GM23338 (cell line): ENCODE measurements around the gene ZFP14. TPM values are rescaled to one million over a fixed set of nuclear protein-coding genes. Genes with fewer than 3 reads are reported as not detected.

ENCODE experiments used
- ATAC-seq: fragments of 200-7000 bp; cut with Tn5 transposase; 3 replicates; pipeline ENCODE4 v1.9.1; 2020
- DNase-seq: peaks from one replicate; pipeline ENCODE4 v3.0.0-alpha.2; 2015; ENCODE audit warnings: low spot score
- H2AFZ ChIP-seq: fragments of 200-600 bp; sonication (generic); 2 replicates; pipeline ENCODE4 v1.8.0; 2016; ENCODE audit warnings: antibody characterized with exemption, mild to moderate bottlenecking, moderate library complexity
- H3F3A ChIP-seq: fragments of 200-600 bp; sonication (generic); replicated peaks from 2 replicates; pipeline ENCODE4 v1.8.0; 2017; ENCODE audit warnings: antibody characterized with exemption, mixed run types, low read depth
- H3K27ac ChIP-seq: fragments of 200-600 bp; sonication (generic); 2 replicates; pipeline ENCODE4 v1.6.1; 2016; ENCODE audit warnings: low read depth
- H3K27me3 ChIP-seq: fragments of 200-600 bp; sonication (generic); 2 replicates; pipeline ENCODE4 v1.8.0; 2016; ENCODE audit warnings: mild to moderate bottlenecking, mixed run types, moderate library complexity; ENCODE audit not compliant: insufficient read depth
- H3K36me3 ChIP-seq: fragments of 200-600 bp; sonication (generic); 2 replicates; pipeline ENCODE4 v1.8.0; 2016; ENCODE audit warnings: mild to moderate bottlenecking; ENCODE audit not compliant: insufficient read depth
- H3K4me1 ChIP-seq: fragments of 200-600 bp; sonication (generic); 2 replicates; pipeline ENCODE4 v1.8.0; 2016; ENCODE audit warnings: mild to moderate bottlenecking, moderate library complexity; ENCODE audit not compliant: insufficient read depth
- H3K4me2 ChIP-seq: fragments of 200-600 bp; sonication (generic); 2 replicates; pipeline ENCODE4 v1.7.1; 2017; ENCODE audit warnings: mixed run types
- H3K4me3 ChIP-seq: fragments of 200-600 bp; sonication (generic); 2 replicates; pipeline ENCODE4 v1.6.1; 2016; ENCODE audit warnings: mixed run types
- H3K79me2 ChIP-seq: fragments of 200-600 bp; sonication (generic); replicated peaks from 2 replicates; pipeline ENCODE4 v1.8.0; 2017; ENCODE audit warnings: mild to moderate bottlenecking; ENCODE audit not compliant: insufficient read depth
- H3K9me2 ChIP-seq: fragments of 200-600 bp; sonication (generic); 2 replicates; pipeline ENCODE4 v1.8.0; 2017; ENCODE audit not compliant: insufficient read depth
- H4K20me1 ChIP-seq: fragments of 200-600 bp; sonication (generic); replicated peaks from 2 replicates; pipeline ENCODE4 v1.8.0; 2017; ENCODE audit warnings: mild to moderate bottlenecking; ENCODE audit not compliant: insufficient read depth
- H3K27ac Mint-ChIP-seq: 2 replicates; pipeline ENCODE4 v1.8.0; 2020; ENCODE audit warnings: inconsistent platforms, mild to moderate bottlenecking, moderate library complexity, mixed read lengths
- H3K27me3 Mint-ChIP-seq: 3 replicates; pipeline ENCODE4 v1.8.0; 2022; ENCODE audit warnings: low read depth, mild to moderate bottlenecking, moderate library complexity, mixed read lengths, inconsistent platforms; ENCODE audit not compliant: insufficient read depth, poor library complexity
- H3K36me3 Mint-ChIP-seq: 3 replicates; pipeline ENCODE4 v1.8.0; 2021; ENCODE audit warnings: low read depth, mild to moderate bottlenecking, inconsistent platforms, moderate library complexity, mixed read lengths
- H3K4me1 Mint-ChIP-seq: 3 replicates; pipeline ENCODE4 v1.8.0; 2020; ENCODE audit warnings: mild to moderate bottlenecking, inconsistent platforms, mixed read lengths
- H3K4me3 Mint-ChIP-seq: 3 replicates; pipeline ENCODE4 v1.8.0; 2021; ENCODE audit warnings: moderate library complexity, mild to moderate bottlenecking, inconsistent platforms, mixed read lengths
- H3K9me3 Mint-ChIP-seq: 3 replicates; pipeline ENCODE4 v1.8.0; 2020; ENCODE audit warnings: moderate library complexity, mild to moderate bottlenecking, inconsistent platforms, mixed read lengths
- EZH2 ChIP-seq: fragments of 200-600 bp; sonication (generic); IDR thresholded peaks from one replicate; pipeline ENCODE4 v1.8.0; 2017; ENCODE audit warnings: antibody characterized with exemption, mild to moderate bottlenecking, low read depth; ENCODE audit not compliant: unreplicated experiment
- EZH2phosphoT487 ChIP-seq: fragments of 200-600 bp; sonication (generic); IDR thresholded peaks from one replicate; pipeline ENCODE4 v1.8.1; 2018; ENCODE audit warnings: antibody characterized with exemption; ENCODE audit not compliant: unreplicated experiment
- NANOG ChIP-seq: IDR thresholded peaks from 2 replicates; pipeline ENCODE4 v1.6.1; 2016; ENCODE audit warnings: antibody characterized with exemption, borderline replicate concordance
- STAT1 ChIP-seq: IDR thresholded peaks from one replicate; pipeline ENCODE4 v1.6.1; 2016; ENCODE audit warnings: antibody characterized with exemption; ENCODE audit not compliant: unreplicated experiment
- ZNF114 ChIP-seq: fragments of 250-450 bp; sonication (Bioruptor Pico); IDR thresholded peaks from 2 replicates; pipeline ENCODE4 v1.5.0; 2020; ENCODE audit warnings: mild to moderate bottlenecking, moderate library complexity
- ZNF331 ChIP-seq: fragments of 250-450 bp; sonication (Bioruptor Pico); IDR thresholded peaks from 2 replicates; pipeline ENCODE4 v1.5.0; 2020; ENCODE audit warnings: low read depth, mild to moderate bottlenecking, moderate library complexity
- polyA plus RNA-seq: library from polyadenylated mRNA; unstranded; fragments of >200 nt; fragmentation: Nextera tagmentation; extraction: Ambion mirVana; gene quantifications from 2 replicates; pipeline ENCODE4 v1.2.1, GENCODE V29; 2016
- total RNA-seq: library from RNA; depleted of rRNA; stranded (reverse); fragments of >200 nt; shearing (Covaris generic); gene quantifications from 2 replicates; pipeline ENCODE4 v1.2.3, GENCODE V29; 2014
- TF ChIP-seq, protein P1 (sequence below): IDR thresholded peaks from one replicate; pipeline ENCODE4 v1.6.1; 2018; ENCODE audit warnings: antibody characterized with exemption; ENCODE audit not compliant: unreplicated experiment
- TF ChIP-seq, protein P2 (sequence below): IDR thresholded peaks from 2 replicates; pipeline ENCODE4 v1.6.1; 2016; ENCODE audit warnings: antibody characterized with exemption

ZFP14 gene
- total and polyA plus RNA-seq, 2 experiments from 2014 or later = 9.0 to 10.4 TPM

DNA sequence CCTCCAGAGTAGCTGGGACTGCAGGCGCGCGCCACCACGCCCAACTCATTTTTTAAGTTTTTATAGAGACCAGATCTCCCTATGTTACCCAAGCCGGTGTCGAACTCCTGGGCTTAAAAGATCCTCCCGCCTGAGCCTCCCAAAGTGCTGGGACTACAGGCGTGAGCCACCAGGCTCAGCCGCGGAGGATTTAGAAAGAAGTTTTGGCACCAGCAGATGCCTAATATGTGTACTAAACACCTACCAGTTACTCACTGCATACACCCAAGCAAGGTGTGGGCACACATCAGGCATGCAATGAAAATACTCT, 464 bp upstream of the ZFP14 start:
- Mint-ChIP-seq H3K9me3 (no peaks in the 10 kb centered on the region), H3K4me3 (peak overlapping the region; percentile 85), H3K36me3 (no peaks in the 10 kb centered on the region; the same call in 2 of the 3 replicates), H3K27ac (no peak overlapping the region), H3K27me3 (no peaks in the 10 kb centered on the region), H3K4me1 (peaks cover 8% of the 10 kb centered on the region)
- DNase-seq = no peak
- Histone ChIP-seq H3K4me2 (peak overlapping the region; percentile 97), H4K20me1 (peaks cover 19% of the 10 kb centered on the region; the same call in 1 of the 2 replicates), H3K27ac (no peak overlapping the region), H3K4me1 (peaks cover 8% of the 10 kb centered on the region), H3K27me3 (no peaks in the 10 kb centered on the region), H2AFZ (peak overlapping the region; percentile 97), H3K79me2 (peaks cover 27% of the 10 kb centered on the region), H3K9me2 (no peaks in the 10 kb centered on the region), H3K4me3 (peak overlapping the region; percentile 92), H3F3A (0 out of 2 replicates have a peak, but pooled peaks cover 5% of the 10 kb centered on the region), H3K36me3 (no peaks in the 10 kb centered on the region)
- no peak for TF ChIP-seq NANOG
- TF ChIP-seq EZH2phosphoT487 = no peak
- ATAC-seq = no peak

DNA sequence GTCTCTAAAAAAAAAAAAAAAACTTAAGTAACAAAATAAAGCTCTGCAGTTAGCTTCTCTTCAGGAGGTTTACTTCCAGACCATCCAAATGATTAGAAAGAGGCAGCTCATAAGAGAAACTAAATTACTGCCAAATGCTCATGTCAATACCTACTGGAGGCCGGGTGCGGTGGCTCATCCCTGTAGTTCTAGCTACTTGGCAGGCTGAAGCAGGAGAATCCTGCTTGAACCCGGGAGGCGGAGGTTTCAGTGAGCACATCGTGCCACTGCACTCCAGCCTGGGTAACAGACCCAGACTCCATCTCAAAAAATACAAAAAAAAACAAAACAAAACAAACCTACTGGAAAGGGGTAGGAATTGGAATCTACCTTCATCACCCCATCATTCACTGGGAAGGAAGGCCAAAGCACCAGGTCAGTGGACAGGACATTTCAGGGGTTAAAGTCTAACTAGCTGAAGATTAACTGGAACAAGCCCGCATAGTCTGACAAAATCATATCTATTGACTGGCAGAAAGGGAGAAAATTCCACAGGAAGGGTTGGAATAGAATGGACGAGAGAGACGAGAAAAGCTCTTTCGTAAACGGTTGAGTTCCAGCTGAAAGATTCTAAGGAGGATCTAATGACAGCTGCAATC, 1.3 kb downstream of the ZFP14 start:
- ATAC-seq = no peak
- no peak overlapping the region for H3K27ac ChIP-seq

More for the DNA sequence above, 1.3 kb downstream of the ZFP14 start:
- no peak overlapping the region for H3K27ac Mint-ChIP-seq
- H4K20me1 ChIP-seq = peaks cover 19% of the 10 kb centered on the region; the same call in 1 of the 2 replicates
- H3K4me2 ChIP-seq = peak overlapping the region; percentile 97
- H3K9me3 Mint-ChIP-seq = no peaks in the 10 kb centered on the region
- H3F3A ChIP-seq = 0 out of 2 replicates have a peak, but pooled peaks cover 5% of the 10 kb centered on the region
- TF ChIP-seq, protein P1, sequence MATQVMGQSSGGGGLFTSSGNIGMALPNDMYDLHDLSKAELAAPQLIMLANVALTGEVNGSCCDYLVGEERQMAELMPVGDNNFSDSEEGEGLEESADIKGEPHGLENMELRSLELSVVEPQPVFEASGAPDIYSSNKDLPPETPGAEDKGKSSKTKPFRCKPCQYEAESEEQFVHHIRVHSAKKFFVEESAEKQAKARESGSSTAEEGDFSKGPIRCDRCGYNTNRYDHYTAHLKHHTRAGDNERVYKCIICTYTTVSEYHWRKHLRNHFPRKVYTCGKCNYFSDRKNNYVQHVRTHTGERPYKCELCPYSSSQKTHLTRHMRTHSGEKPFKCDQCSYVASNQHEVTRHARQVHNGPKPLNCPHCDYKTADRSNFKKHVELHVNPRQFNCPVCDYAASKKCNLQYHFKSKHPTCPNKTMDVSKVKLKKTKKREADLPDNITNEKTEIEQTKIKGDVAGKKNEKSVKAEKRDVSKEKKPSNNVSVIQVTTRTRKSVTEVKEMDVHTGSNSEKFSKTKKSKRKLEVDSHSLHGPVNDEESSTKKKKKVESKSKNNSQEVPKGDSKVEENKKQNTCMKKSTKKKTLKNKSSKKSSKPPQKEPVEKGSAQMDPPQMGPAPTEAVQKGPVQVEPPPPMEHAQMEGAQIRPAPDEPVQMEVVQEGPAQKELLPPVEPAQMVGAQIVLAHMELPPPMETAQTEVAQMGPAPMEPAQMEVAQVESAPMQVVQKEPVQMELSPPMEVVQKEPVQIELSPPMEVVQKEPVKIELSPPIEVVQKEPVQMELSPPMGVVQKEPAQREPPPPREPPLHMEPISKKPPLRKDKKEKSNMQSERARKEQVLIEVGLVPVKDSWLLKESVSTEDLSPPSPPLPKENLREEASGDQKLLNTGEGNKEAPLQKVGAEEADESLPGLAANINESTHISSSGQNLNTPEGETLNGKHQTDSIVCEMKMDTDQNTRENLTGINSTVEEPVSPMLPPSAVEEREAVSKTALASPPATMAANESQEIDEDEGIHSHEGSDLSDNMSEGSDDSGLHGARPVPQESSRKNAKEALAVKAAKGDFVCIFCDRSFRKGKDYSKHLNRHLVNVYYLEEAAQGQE = no peak
- TF ChIP-seq STAT1 (no peak), ZNF114 (CRISPR knock-in tag) (no peak), EZH2 (no peak), EZH2phosphoT487 (no peak), ZNF331 (CRISPR knock-in tag) (no peak)
- TF ChIP-seq, protein P2, sequence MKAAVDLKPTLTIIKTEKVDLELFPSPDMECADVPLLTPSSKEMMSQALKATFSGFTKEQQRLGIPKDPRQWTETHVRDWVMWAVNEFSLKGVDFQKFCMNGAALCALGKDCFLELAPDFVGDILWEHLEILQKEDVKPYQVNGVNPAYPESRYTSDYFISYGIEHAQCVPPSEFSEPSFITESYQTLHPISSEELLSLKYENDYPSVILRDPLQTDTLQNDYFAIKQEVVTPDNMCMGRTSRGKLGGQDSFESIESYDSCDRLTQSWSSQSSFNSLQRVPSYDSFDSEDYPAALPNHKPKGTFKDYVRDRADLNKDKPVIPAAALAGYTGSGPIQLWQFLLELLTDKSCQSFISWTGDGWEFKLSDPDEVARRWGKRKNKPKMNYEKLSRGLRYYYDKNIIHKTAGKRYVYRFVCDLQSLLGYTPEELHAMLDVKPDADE = no peak
- no peaks in the 10 kb centered on the region; the same call in 2 of the 3 replicates for H3K36me3 Mint-ChIP-seq
- H3K9me2 ChIP-seq = no peaks in the 10 kb centered on the region
- no peaks in the 10 kb centered on the region for H3K27me3 Mint-ChIP-seq
- DNase-seq = no peak
- peaks cover 8% of the 10 kb centered on the region for H3K4me1 Mint-ChIP-seq
- peak overlapping the region; percentile 85 for H3K4me3 Mint-ChIP-seq
- H3K27me3 ChIP-seq = no peaks in the 10 kb centered on the region
- peaks cover 36% of the 10 kb centered on the region for H3K79me2 ChIP-seq
- H3K4me3 ChIP-seq = peak overlapping the region; percentile 92
- H2AFZ ChIP-seq = no peak overlapping the region
- peaks cover 8% of the 10 kb centered on the region for H3K4me1 ChIP-seq
- no peaks in the 10 kb centered on the region for H3K36me3 ChIP-seq
